AG04450 (cell line): ENCODE data around the gene ITGAE. TPM values are rescaled to one million over a fixed set of nuclear protein-coding genes. Genes with fewer than 3 reads are reported as not detected.
A peak's percentile ranks its signal among the peaks of the same experiment; 100 is the strongest.

Experiments
- CTCF ChIA-PET: fragments of 300-600, 350-600 bp; formaldehyde crosslinking; extraction: SDS; loops from one replicate; lab custom pipeline; 2022; ENCODE audit warnings: antibody characterized with exemption, inconsistent platforms; lab: Charles Lee
- POLR2A ChIA-PET: fragments of 350-600 bp; formaldehyde crosslinking; extraction: SDS; loops from one replicate; lab custom pipeline; 2021; ENCODE audit warnings: antibody characterized with exemption, inconsistent platforms; lab: Yijun Ruan, JAX
- DNase-seq: peaks from one replicate; pipeline ENCODE4 v3.0.0-alpha.2; 2011; ENCODE audit warnings: low read depth, low spot score
- H3K27ac ChIP-seq: one replicate; pipeline ENCODE4 v1.5.1; 2012; ENCODE audit warnings: low read depth, low read length, control low read depth
- H3K27me3 ChIP-seq: one replicate; pipeline ENCODE4 v1.6.0; 2012; ENCODE audit warnings: low read length; ENCODE audit not compliant: control insufficient read depth, insufficient read depth
- H3K4me3 ChIP-seq: 2 replicates; pipeline ENCODE4 v1.5.1; 2011; ENCODE audit warnings: mild to moderate bottlenecking, low read depth, low read length, control low read depth
- H3K9me3 ChIP-seq: 2 replicates; pipeline ENCODE4 v1.5.1; 2012; ENCODE audit warnings: low read length; ENCODE audit not compliant: control insufficient read depth, insufficient read depth
- CTCF ChIP-seq: IDR thresholded peaks from 2 replicates; pipeline ENCODE4 v1.5.1; 2011; ENCODE audit warnings: low read depth, low read length, control low read depth, inconsistent platforms
- polyA plus RNA-seq: library from polyadenylated mRNA; depleted of rRNA; stranded (reverse); fragments of >200 nt; gene quantifications from 2 replicates; pipeline ENCODE4 v1.2.3, GENCODE V29; 2011

ITGAE gene
- polyA plus RNA-seq, 1 experiment: 98.1 TPM

DNA sequence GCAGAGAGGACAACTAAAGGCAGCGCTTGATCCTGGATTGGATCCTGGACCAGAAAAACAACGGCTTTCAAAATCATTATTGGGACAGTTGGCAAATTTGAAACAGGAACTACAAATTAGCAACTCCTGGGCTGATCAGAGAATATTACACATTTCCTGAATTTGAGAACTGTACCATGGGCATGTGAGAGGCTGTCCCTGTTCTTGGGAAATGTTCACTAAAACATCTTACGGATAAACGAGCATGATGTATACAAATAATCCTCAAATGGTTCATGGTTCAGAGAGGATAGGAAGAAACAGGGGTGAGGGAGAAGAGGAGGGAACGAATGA, 2.3 kb upstream of the ITGAE start:
- POLR2A ChIA-PET: interaction anchor here (0.6 kb wide), 1 partner anchor 24 kb away, joined by 4 read pairs; no protein-coding TSS in a partner anchor
- no peaks in the 10 kb centered on the region for H3K9me3 ChIP-seq
- peak overlapping the region; percentile 99 for H3K27ac ChIP-seq
- CTCF ChIA-PET: interaction anchor here (1.0 kb wide), 1 partner anchor 65 kb away, joined by 5 read pairs; no protein-coding TSS in a partner anchor
- no peak overlapping the region for H3K4me3 ChIP-seq
- H3K27me3 ChIP-seq: no peaks in the 10 kb centered on the region
- no peak for DNase-seq
- no peak for TF ChIP-seq CTCF

DNA sequence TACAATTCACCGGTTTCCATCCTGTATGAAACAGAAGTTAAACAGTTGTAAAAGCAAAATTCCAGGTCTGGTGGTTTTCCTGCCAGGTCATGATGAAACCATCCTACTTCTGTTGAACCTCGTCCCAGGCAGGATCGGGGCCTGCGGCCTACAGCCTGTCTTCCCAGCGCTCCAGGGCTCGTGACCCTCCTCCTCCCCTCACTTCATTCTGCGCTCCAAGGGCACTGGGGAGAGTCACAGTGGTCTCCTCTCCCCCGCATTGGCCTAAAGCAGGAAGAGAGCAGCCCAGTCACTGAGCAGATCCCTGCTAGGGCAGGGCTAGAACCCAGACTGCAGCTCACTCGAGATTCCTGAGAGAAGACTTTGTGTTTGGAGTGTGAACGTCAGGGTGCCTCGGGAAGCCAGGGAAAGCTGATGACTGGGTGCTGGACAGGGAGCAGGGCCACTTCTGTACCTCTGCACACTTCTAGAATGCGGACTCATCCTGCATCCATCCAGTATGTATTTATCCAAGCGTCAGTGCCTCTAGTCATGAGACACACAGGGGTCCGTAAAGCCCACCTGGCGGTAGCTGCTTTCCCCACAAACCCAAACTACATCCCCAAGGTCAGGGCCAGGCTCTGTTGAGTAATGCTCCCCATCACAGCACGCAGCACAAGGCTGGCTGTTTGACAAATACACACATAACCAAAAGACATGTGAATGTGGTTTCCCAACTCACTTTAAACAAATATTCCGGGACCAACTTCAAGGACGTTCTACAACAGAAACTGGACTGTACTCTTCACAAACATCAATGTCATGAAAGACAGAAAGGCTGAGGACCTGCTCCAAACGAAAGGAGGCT, 1.7 kb upstream of the ITGAE start:
- no peaks in the 10 kb centered on the region; the same call in 1 of the 2 replicates for H3K9me3 ChIP-seq
- no peak for TF ChIP-seq CTCF
- H3K4me3 ChIP-seq: no peak overlapping the region
- ChIA-PET POLR2A (interaction anchor here (0.6 kb wide), 2 partner anchors 14 to 23 kb away, joined by 4 read pairs; no protein-coding TSS in a partner anchor), CTCF (no interaction called here)
- peak; percentile 74 for DNase-seq
- H3K27ac ChIP-seq: peak overlapping the region; percentile 99
- H3K27me3 ChIP-seq: no peaks in the 10 kb centered on the region

- no peaks in the 10 kb centered on the region; the same call in 1 of the 2 replicates for H3K9me3 ChIP-seq
- DNase-seq: no peak
- POLR2A ChIA-PET: no interaction called here
- H3K27me3 ChIP-seq: no peaks in the 10 kb centered on the region
- no peak for TF ChIP-seq CTCF
- H3K4me3 ChIP-seq: no peak overlapping the region
- H3K27ac ChIP-seq: peak overlapping the region; percentile 99
- CTCF ChIA-PET: no interaction called here
These were observed 804 bp upstream of the ITGAE start for GRCh38 chr17:3801792-3802191.

GRCh38 chr17:3801347-3801746, 359 bp upstream of the ITGAE start:
- CTCF ChIA-PET: interaction anchor here (0.9 kb wide), 1 partner anchor 64 kb away, joined by 4 read pairs; no protein-coding TSS in a partner anchor
- Histone ChIP-seq H3K27ac (peak overlapping the region; percentile 21), H3K4me3 (no peak overlapping the region), H3K27me3 (no peaks in the 10 kb centered on the region), H3K9me3 (no peaks in the 10 kb centered on the region; the same call in 1 of the 2 replicates)
- no peak for TF ChIP-seq CTCF
- POLR2A ChIA-PET: no interaction called here
- DNase-seq: no peak

DNA sequence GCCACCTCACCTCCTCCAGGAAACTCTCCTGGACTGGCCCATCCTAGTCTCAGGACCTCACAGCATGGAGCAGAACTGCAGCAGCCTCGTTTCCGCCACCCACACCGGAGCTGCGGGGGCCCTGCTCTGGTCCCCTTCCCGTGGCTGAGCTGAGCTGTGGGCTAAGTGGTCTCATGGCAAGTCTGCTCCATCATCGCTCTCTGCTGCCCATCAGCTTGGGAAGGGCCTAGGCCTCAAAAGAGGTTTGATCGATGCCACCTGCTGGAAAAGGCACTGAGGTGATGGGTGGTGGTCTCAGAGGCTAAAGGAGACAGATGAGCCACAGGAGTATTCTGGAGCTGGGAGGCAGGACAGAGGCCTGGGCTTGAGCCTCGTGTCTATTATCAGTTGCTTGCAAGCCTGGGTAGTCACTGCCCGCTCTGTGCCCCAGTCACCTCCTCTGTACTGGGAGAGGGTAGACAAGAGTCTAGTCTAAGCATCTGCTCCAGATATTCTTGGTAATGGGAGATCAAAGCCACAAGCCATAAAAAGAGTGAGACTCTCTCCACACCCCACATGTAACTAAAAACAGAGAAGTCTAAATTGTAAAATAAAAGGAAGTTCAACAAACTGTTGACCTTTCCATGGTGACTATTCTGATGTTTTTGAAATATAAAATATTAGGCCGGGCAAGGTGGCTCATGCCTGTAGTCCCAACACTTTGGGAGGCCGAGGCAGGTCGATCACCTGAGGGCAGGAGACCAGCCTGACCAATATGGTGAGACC, 1.6 kb downstream of the ITGAE start:
- DNase-seq: no peak
- ChIA-PET CTCF (no interaction called here), POLR2A (interaction anchor here (0.6 kb wide), 1 partner anchor 140 kb away, joined by 3 read pairs; no protein-coding TSS in a partner anchor)
- H3K27ac ChIP-seq: no peak overlapping the region
- no peak overlapping the region for H3K4me3 ChIP-seq
- no peaks in the 10 kb centered on the region; the same call in 1 of the 2 replicates for H3K9me3 ChIP-seq
- H3K27me3 ChIP-seq: no peaks in the 10 kb centered on the region
- no peak for TF ChIP-seq CTCF
